H1 (cell line): ENCODE results near the gene CHCHD6. TPM values are rescaled to one million over a fixed set of nuclear protein-coding genes. Genes with fewer than 3 reads are reported as not detected.

Experiments used
- ASH2L ChIP-seq: fragments of 200-600, 300-600 bp; sonication (generic); IDR thresholded peaks from one replicate; pipeline ENCODE4 v1.7.1; 2017; ENCODE audit warnings: low read length
- BCL11A ChIP-seq, 2 experiments: IDR thresholded peaks; one replicate each; pipeline ENCODE4 v1.6.1; 2011; ENCODE audit warnings: low read depth in 2 of 2, low read length in 2 of 2, mild to moderate bottlenecking in 2 of 2
- CBX5 ChIP-seq: fragments of 300-800, 300-1000 bp; sonication (generic); IDR thresholded peaks from 2 replicates; pipeline ENCODE4 v1.7.1; 2016; ENCODE audit warnings: antibody characterized with exemption, low read length, low read depth
- CHD7 ChIP-seq: fragments of 300-600 bp; sonication (generic); IDR thresholded peaks from 2 replicates; pipeline ENCODE4 v1.7.1; 2012; ENCODE audit warnings: low read length, moderate library complexity, mild to moderate bottlenecking, inconsistent platforms; ENCODE audit not compliant: insufficient replicate concordance
- JUND ChIP-seq: IDR thresholded peaks from 2 replicates; pipeline ENCODE4 v1.6.1; 2011; ENCODE audit warnings: mild to moderate bottlenecking, improper control_type of control experiment, low read length
- KDM1A ChIP-seq: fragments of 200-600, 300-600 bp; sonication (generic); IDR thresholded peaks from 2 replicates; pipeline ENCODE4 v1.7.1; 2016; ENCODE audit warnings: mild to moderate bottlenecking, low read length, borderline replicate concordance
- MAX ChIP-seq: IDR thresholded peaks from 2 replicates; pipeline ENCODE4 v1.6.1; 2012; ENCODE audit warnings: inconsistent platforms
- SUZ12 ChIP-seq: fragments of 200-600 bp; sonication (generic); IDR thresholded peaks from 2 replicates; pipeline ENCODE4 v1.6.1; 2012; ENCODE audit warnings: mild to moderate bottlenecking, inconsistent platforms, low read length, moderate library complexity, mixed read lengths
- polyA plus RNA-seq, 7 experiments: library from polyadenylated mRNA; depleted of rRNA in 3 of 7; stranded (reverse) in 5 of 7; unstranded in 2 of 7; fragments of >200 nt in 5 of 7; fragments of 200-250 nt in 2 of 7; gene quantifications; 1 replicate in 5 of 7; 2 replicates in 1 of 7; 4 replicates in 1 of 7; pipeline versions ENCODE4 v1.2.1 to v1.2.3, GENCODE V29; 2011 to 2013; ENCODE audit warnings: missing spikeins in 2 of 7, mixed read lengths in 2 of 7
- total RNA-seq: library from RNA; stranded (reverse); fragmentation: NEBNext Ultra II Directional; extraction: Animal tissue kit (Norgen Biotek cat#: 25700); gene quantifications from 2 replicates; pipeline ENCODE4 v1.2.1, GENCODE V29; 2021

Gene CHCHD6
- total and polyA plus RNA-seq, 2 of the 8 experiments (the other 6 are each of a cell fraction or from before 2014, with no cell fraction given): 32.4 to 37.6 TPM

GRCh38 chr3:126961791-126962461, 257.9 kb downstream of the CHCHD6 start (continued):
- no peak for TF ChIP-seq CHD7
- TF ChIP-seq ASH2L: no peak
- TF ChIP-seq BCL11A (IDR thresholded peaks at IDR 0.05; ENCODE audit: low read depth in 2 of 2, low read length in 2 of 2): no peak
- TF ChIP-seq SUZ12: no peak
- no peak for TF ChIP-seq CBX5
- TF ChIP-seq KDM1A: no peak
- no peak for TF ChIP-seq JUND
- TF ChIP-seq MAX: no peak
